Measurements from ENCODE around the gene TRRAP. TPM values are rescaled to one million over a fixed set of nuclear protein-coding genes. Genes with fewer than 3 reads are reported as not detected.

Gene TRRAP
- total RNA-seq, 1 experiment from 2014 or later, result 55.4 TPM

DNA sequence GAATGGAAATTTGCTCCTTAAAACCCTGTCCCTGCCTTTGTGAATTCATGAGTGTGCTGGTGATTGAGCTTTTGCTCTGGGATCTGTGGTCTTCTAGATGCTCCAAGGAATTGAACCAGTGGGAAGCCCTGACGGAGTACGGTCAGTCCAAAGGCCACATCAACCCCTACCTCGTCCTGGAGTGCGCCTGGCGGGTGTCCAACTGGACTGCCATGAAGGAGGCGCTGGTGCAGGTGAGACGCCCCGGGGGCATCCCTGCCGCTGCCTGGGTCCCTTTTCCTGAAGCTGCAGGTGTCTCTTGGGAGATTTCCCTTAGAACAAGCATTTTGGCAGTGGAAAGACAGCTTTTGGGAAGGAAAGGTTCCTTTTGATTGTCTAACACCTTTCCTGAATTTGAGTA is 100.3 kb downstream of the TRRAP start:
- H3K9me3 ChIP-seq, result no peaks in the 10 kb centered on the region
- Mint-ChIP-seq H3K27me3 (ENCODE audit: insufficient read depth, unreplicated experiment) (no peaks in the 10 kb centered on the region), H3K27ac (ENCODE audit: unreplicated experiment) (no peak overlapping the region), H3K4me1 (ENCODE audit: low read depth, unreplicated experiment) (no peaks in the 10 kb centered on the region), H3K4me3 (ENCODE audit: unreplicated experiment) (no peak overlapping the region), H3K9me3 (ENCODE audit: unreplicated experiment) (no peaks in the 10 kb centered on the region), H3K36me3 (ENCODE audit: insufficient read depth, unreplicated experiment) (peaks cover 95% of the 10 kb centered on the region)
- H3K27me3 ChIP-seq (replicated peaks; ENCODE audit: control insufficient read depth, insufficient read depth, low read length), result no peaks in the 10 kb centered on the region
- no peak overlapping the region for H3K4me3 ChIP-seq (ENCODE audit: low read depth, low read length)
- BruUV-seq (replicated peaks), result no TSS peak
- intact Hi-C loops (cut with micrococcal nuclease; ENCODE audit: unreplicated experiment), result no loop called here
- ChIA-PET CTCF (no interaction called here), POLR2A (no interaction called here)
- TF ChIP-seq, protein P1, sequence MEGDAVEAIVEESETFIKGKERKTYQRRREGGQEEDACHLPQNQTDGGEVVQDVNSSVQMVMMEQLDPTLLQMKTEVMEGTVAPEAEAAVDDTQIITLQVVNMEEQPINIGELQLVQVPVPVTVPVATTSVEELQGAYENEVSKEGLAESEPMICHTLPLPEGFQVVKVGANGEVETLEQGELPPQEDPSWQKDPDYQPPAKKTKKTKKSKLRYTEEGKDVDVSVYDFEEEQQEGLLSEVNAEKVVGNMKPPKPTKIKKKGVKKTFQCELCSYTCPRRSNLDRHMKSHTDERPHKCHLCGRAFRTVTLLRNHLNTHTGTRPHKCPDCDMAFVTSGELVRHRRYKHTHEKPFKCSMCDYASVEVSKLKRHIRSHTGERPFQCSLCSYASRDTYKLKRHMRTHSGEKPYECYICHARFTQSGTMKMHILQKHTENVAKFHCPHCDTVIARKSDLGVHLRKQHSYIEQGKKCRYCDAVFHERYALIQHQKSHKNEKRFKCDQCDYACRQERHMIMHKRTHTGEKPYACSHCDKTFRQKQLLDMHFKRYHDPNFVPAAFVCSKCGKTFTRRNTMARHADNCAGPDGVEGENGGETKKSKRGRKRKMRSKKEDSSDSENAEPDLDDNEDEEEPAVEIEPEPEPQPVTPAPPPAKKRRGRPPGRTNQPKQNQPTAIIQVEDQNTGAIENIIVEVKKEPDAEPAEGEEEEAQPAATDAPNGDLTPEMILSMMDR (IDR thresholded peaks at IDR 0.05; ENCODE audit: insufficient read depth in 1 of 2, low read depth in 1 of 2, low read length in 1 of 2, severe bottlenecking in 1 of 2, unreplicated experiment in 1 of 2), result no peak
- DNase-seq, result no peak
- H3K36me3 ChIP-seq (ENCODE audit: control insufficient read depth, insufficient read depth, low read length), result peaks cover 3% of the 10 kb centered on the region; the same call in 1 of the 2 replicates
- H3K4me1 ChIP-seq, result no peaks in the 10 kb centered on the region

DNA sequence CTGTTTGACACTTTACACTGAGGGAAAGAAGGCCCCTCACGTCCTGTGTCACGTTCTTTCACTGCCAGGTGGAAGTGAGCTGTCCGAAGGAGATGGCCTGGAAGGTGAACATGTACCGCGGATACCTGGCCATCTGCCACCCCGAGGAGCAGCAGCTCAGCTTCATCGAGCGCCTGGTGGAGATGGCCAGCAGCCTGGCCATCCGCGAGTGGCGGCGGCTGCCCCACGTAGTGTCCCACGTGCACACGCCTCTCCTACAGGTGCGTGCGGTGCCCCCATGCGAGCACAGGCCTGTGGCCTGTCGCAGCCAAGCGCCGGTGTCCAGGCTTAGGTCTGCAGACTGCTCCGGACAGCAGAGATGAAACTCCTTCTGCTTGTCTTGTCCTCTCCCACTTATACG is 103.4 kb downstream of the TRRAP start:
- CTCF ChIA-PET, result no interaction called here
- H3K4me3 ChIP-seq (ENCODE audit: low read depth, low read length), result no peak overlapping the region
- no peaks in the 10 kb centered on the region for H3K4me1 Mint-ChIP-seq (ENCODE audit: low read depth, unreplicated experiment)
- no peaks in the 10 kb centered on the region for H3K4me1 ChIP-seq
- POLR2A ChIA-PET, result no interaction called here
- peaks cover 14% of the 10 kb centered on the region for H3K9me3 Mint-ChIP-seq (ENCODE audit: unreplicated experiment)
- H3K36me3 ChIP-seq (ENCODE audit: control insufficient read depth, insufficient read depth, low read length), result peaks cover 4% of the 10 kb centered on the region; the same call in 1 of the 2 replicates
- H3K27me3 ChIP-seq (replicated peaks; ENCODE audit: control insufficient read depth, insufficient read depth, low read length), result no peaks in the 10 kb centered on the region
- H3K4me3 Mint-ChIP-seq (ENCODE audit: unreplicated experiment), result no peak overlapping the region
- TF ChIP-seq, protein P1 (IDR thresholded peaks at IDR 0.05; ENCODE audit: insufficient read depth in 1 of 2, low read depth in 1 of 2, low read length in 1 of 2, severe bottlenecking in 1 of 2, unreplicated experiment in 1 of 2), result no peak
- H3K36me3 Mint-ChIP-seq (ENCODE audit: insufficient read depth, unreplicated experiment), result peaks cover 94% of the 10 kb centered on the region
- no peaks in the 10 kb centered on the region for H3K9me3 ChIP-seq
- no peak overlapping the region for H3K27ac Mint-ChIP-seq (ENCODE audit: unreplicated experiment)
- no peaks in the 10 kb centered on the region for H3K27me3 Mint-ChIP-seq (ENCODE audit: insufficient read depth, unreplicated experiment)
- intact Hi-C loops (cut with micrococcal nuclease; ENCODE audit: unreplicated experiment), result no loop called here
- no peak for DNase-seq
- BruUV-seq (replicated peaks), result no TSS peak

DNA sequence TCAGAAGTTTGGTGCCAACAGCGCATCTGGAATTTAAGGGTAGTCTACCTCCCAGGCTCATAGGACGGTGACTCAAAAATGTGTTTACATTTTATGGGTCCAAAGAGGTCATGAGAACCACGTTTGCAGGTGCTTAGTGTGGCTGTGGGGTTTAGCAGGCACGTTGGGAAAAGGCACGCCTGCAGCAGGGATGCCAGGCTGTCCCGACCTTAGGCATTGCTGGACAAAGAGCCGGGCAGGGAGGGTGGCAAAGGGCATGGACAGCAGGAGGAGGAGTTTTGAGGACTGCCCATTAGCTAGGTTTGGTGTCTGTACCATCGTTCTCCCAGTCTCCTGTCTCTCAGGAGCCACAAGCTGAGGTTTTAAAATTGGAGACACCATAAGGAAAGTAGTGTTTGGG is 104.4 kb downstream of the TRRAP start:
- no peaks in the 10 kb centered on the region for H3K4me1 Mint-ChIP-seq (ENCODE audit: low read depth, unreplicated experiment)
- no peak overlapping the region for H3K4me3 Mint-ChIP-seq (ENCODE audit: unreplicated experiment)
- peaks cover 4% of the 10 kb centered on the region; the same call in 1 of the 2 replicates for H3K36me3 ChIP-seq (ENCODE audit: control insufficient read depth, insufficient read depth, low read length)
- no peaks in the 10 kb centered on the region for H3K27me3 Mint-ChIP-seq (ENCODE audit: insufficient read depth, unreplicated experiment)
- no peaks in the 10 kb centered on the region for H3K9me3 ChIP-seq
- H3K4me3 ChIP-seq (ENCODE audit: low read depth, low read length), result no peak overlapping the region
- peaks cover 16% of the 10 kb centered on the region for H3K9me3 Mint-ChIP-seq (ENCODE audit: unreplicated experiment)
- H3K27me3 ChIP-seq (replicated peaks; ENCODE audit: control insufficient read depth, insufficient read depth, low read length), result no peaks in the 10 kb centered on the region
- ChIA-PET CTCF (no interaction called here), POLR2A (no interaction called here)
- TF ChIP-seq, protein P1 (IDR thresholded peaks at IDR 0.05; ENCODE audit: insufficient read depth in 1 of 2, low read depth in 1 of 2, low read length in 1 of 2, severe bottlenecking in 1 of 2, unreplicated experiment in 1 of 2), result no peak
- no TSS peak for BruUV-seq (replicated peaks)
- no peaks in the 10 kb centered on the region for H3K4me1 ChIP-seq
- intact Hi-C loops (cut with micrococcal nuclease; ENCODE audit: unreplicated experiment), result no loop called here
- DNase-seq, result no peak
- H3K36me3 Mint-ChIP-seq (ENCODE audit: insufficient read depth, unreplicated experiment), result peaks cover 94% of the 10 kb centered on the region
- H3K27ac Mint-ChIP-seq (ENCODE audit: unreplicated experiment), result no peak overlapping the region
